ENCODE results near the gene FOXJ2. TPM values are rescaled to one million over a fixed set of nuclear protein-coding genes. Genes with fewer than 3 reads are reported as not detected.

The FOXJ2 gene
- total RNA-seq, 1 experiment from 2014 or later: 30.3 TPM

- Histone ChIP-seq H2AFZ (no peak overlapping the region), H4K20me1 (ENCODE audit: insufficient read depth) (no peaks in the 10 kb centered on the region), H3F3A (ENCODE audit: insufficient read depth, low read depth) (peaks cover 15% of the 10 kb centered on the region; the same call in 1 of the 2 replicates), H3K36me3 (ENCODE audit: low read depth) (peaks cover 27% of the 10 kb centered on the region), H3K4me3 (no peak overlapping the region), H3K9me3 (ENCODE audit: insufficient read depth, low read depth) (no peaks in the 10 kb centered on the region), H3K27me3 (ENCODE audit: insufficient read depth, low read depth) (no peaks in the 10 kb centered on the region), H3K4me2 (no peak overlapping the region), H3K4me1 (replicated peaks; ENCODE audit: insufficient read depth) (peaks cover 32% of the 10 kb centered on the region), H3K79me2 (ENCODE audit: low read depth) (peaks cover 43% of the 10 kb centered on the region), H3K9me2 (ENCODE audit: insufficient read depth) (no peaks in the 10 kb centered on the region), H3K27ac (no peak overlapping the region)
- ChIA-PET POLR2A (ENCODE audit: unreplicated experiment) (interaction anchor here (0.6 kb wide), 2 partner anchors 64 to 561 kb away, joined by 6 to 11 read pairs; no protein-coding TSS in a partner anchor), CTCF (interaction anchor here (0.6 to 1.5 kb wide), 2 partner anchors 105 to 190 kb away, joined by 3 to 4 read pairs; no protein-coding TSS in a partner anchor)
- TF ChIP-seq EZH2 (IDR thresholded peaks at IDR 0.05; ENCODE audit: low read depth) (no peak), CTCF (conservative IDR thresholded peaks at IDR 0.05) (no peak)
- intact Hi-C loops (cut with micrococcal nuclease; ENCODE audit: unreplicated experiment): no loop called here
- no TSS peak for BruUV-seq (replicated peaks)
- peak in 1 of 2 experiments; percentile 70 for DNase-seq
Measured at GRCh38 chr12:8038659-8039114, 6.2 kb downstream of the FOXJ2 start.

- intact Hi-C loops (cut with micrococcal nuclease; ENCODE audit: unreplicated experiment): no loop called here
- TF ChIP-seq CTCF (conservative IDR thresholded peaks at IDR 0.05): no peak
- TF ChIP-seq EZH2 (IDR thresholded peaks at IDR 0.05; ENCODE audit: low read depth): no peak
Measured at GRCh38 chr12:8040791-8041190, 8.3 kb downstream of the FOXJ2 start.

DNA sequence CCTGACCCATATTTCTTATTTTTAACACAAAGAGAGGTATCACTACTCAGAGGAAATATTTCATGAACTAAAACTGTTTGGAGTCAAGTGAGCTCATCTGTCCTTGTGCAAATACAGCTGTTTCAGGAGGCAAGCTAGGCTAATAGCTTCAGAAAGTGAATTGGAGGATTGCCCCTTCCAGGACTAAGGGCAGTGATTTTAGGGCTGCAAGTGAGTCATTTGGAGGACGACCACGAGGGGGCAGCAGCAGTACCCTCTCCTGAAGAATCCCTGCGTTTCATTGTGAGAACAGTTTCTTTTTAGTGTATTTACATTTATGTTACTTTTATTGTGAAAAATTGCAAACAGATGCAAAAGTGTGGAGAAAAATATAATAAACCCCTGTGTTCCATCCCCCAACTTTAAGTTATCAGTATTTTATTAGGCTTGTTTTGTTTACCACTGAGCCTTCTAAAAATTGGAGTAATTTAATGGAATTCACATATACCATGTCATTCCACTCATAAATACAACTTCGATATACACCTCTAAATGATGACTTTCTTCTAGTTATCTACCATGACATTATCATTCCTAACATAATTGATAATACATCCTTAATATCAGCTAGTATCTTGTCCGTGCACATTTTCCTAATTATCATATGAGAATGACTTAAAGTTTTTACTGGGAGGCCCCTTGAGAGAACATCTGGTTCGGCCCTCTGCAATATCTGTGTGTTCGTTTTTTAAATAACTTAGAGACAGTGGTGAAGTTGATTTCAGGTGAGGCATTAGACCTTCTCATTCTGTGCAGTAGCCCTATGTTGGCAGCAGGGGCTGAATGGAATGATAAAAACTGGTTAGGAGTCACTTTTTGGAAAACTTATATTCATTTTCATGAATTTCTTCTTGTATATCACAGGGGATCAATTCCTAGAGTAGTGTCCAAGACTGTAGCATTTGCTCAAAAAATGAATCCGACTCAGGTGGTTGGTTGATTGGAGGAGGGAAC, 13.7 kb downstream of the FOXJ2 start:
- no peaks in the 10 kb centered on the region for H3K27me3 ChIP-seq (ENCODE audit: insufficient read depth, low read depth)
- peak; percentile 95 for TF ChIP-seq CTCF (conservative IDR thresholded peaks at IDR 0.05)
- no peak for TF ChIP-seq EZH2 (IDR thresholded peaks at IDR 0.05; ENCODE audit: low read depth)
- no peak overlapping the region for H3K4me3 ChIP-seq
- peak; percentile 72 to 76 for DNase-seq
- H4K20me1 ChIP-seq (ENCODE audit: insufficient read depth): 0 out of 2 replicates have a peak, but pooled peaks cover 5% of the 10 kb centered on the region
- no peak overlapping the region for H2AFZ ChIP-seq
- H3K36me3 ChIP-seq (ENCODE audit: low read depth): peaks cover 25% of the 10 kb centered on the region
- no peaks in the 10 kb centered on the region for H3K9me3 ChIP-seq (ENCODE audit: insufficient read depth, low read depth)
- H3K4me2 ChIP-seq: no peak overlapping the region
- intact Hi-C loops (cut with micrococcal nuclease; ENCODE audit: unreplicated experiment): loop anchor here (1.0 kb wide), 1 partner anchor 32 kb away; no protein-coding TSS in a partner anchor
- no peaks in the 10 kb centered on the region for H3K79me2 ChIP-seq (ENCODE audit: low read depth)
- ChIA-PET POLR2A (ENCODE audit: unreplicated experiment) (interaction anchor here (0.5 to 0.6 kb wide), 3 partner anchors 10 to 51 kb away, joined by 3 to 7 read pairs (median 4); no protein-coding TSS in a partner anchor), CTCF (interaction anchor here (0.6 to 1.5 kb wide), 4 partner anchors 12 to 184 kb away, joined by 3 to 13 read pairs (median 4); no protein-coding TSS in a partner anchor)
- H3K9me2 ChIP-seq (ENCODE audit: insufficient read depth): no peaks in the 10 kb centered on the region
- no TSS peak for BruUV-seq (replicated peaks)
- H3F3A ChIP-seq (ENCODE audit: insufficient read depth, low read depth): peaks cover 6% of the 10 kb centered on the region
- no peaks in the 10 kb centered on the region for H3K4me1 ChIP-seq (replicated peaks; ENCODE audit: insufficient read depth)
- H3K27ac ChIP-seq: no peak overlapping the region

More at GRCh38 chr12:8040791-8041190, 8.3 kb downstream of the FOXJ2 start:
- no peak overlapping the region for H2AFZ ChIP-seq
- no peaks in the 10 kb centered on the region for H4K20me1 ChIP-seq (ENCODE audit: insufficient read depth)
- H3K9me3 ChIP-seq (ENCODE audit: insufficient read depth, low read depth): no peaks in the 10 kb centered on the region
- no peaks in the 10 kb centered on the region for H3K27me3 ChIP-seq (ENCODE audit: insufficient read depth, low read depth)
- H3K9me2 ChIP-seq (ENCODE audit: insufficient read depth): no peaks in the 10 kb centered on the region
- H3K4me1 ChIP-seq (replicated peaks; ENCODE audit: insufficient read depth): peaks cover 11% of the 10 kb centered on the region
- CTCF ChIA-PET: interaction anchor here (0.6 to 0.8 kb wide), 4 partner anchors 176 to 852 kb away, joined by 3 to 8 read pairs (median 4); no protein-coding TSS in a partner anchor
- H3K79me2 ChIP-seq (ENCODE audit: low read depth): peaks cover 26% of the 10 kb centered on the region
- H3K36me3 ChIP-seq (ENCODE audit: low read depth): peaks cover 27% of the 10 kb centered on the region
- DNase-seq: no peak
- H3K27ac ChIP-seq: no peak overlapping the region
- H3K4me2 ChIP-seq: no peak overlapping the region
- BruUV-seq (replicated peaks): no TSS peak
- peaks cover 4% of the 10 kb centered on the region for H3F3A ChIP-seq (ENCODE audit: insufficient read depth, low read depth)
- POLR2A ChIA-PET (ENCODE audit: unreplicated experiment): interaction anchor here (0.6 kb wide), 1 partner anchor 111 kb away, joined by 3 read pairs; no protein-coding TSS in a partner anchor
- H3K4me3 ChIP-seq: no peak overlapping the region

Data from PC-9 (cell line).